RWPE2 (cell line): ENCODE data around the gene ANKEF1.

Experiments used
- ATAC-seq: fragments of 200-7000 bp; cut with Tn5 transposase; 3 replicates; pipeline ENCODE4 v1.9.1; 2021; ENCODE audit warnings: low read depth
- DNase-seq: peaks from one replicate; pipeline ENCODE4 v3.0.0-alpha.2; 2020; ENCODE audit warnings: low spot score
- H3K27ac ChIP-seq: fragments of 450-650 bp; 2 replicates; pipeline ENCODE4 v1.5.1; 2017; ENCODE audit warnings: mild to moderate bottlenecking; ENCODE audit not compliant: poor library complexity, severe bottlenecking
- H3K27me3 ChIP-seq: fragments of 250-450 bp; sonication (Bioruptor Pico); 2 replicates; pipeline ENCODE4 v1.5.1; 2021; ENCODE audit warnings: mild to moderate bottlenecking, moderate library complexity; ENCODE audit not compliant: insufficient read depth, poor library complexity, severe bottlenecking
- H3K36me3 ChIP-seq: fragments of 250-450 bp; sonication (Bioruptor Pico); 2 replicates; pipeline ENCODE4 v1.5.1; 2020; ENCODE audit warnings: low read depth, mild to moderate bottlenecking, moderate library complexity
- H3K4me1 ChIP-seq: fragments of 250-450 bp; sonication (Bioruptor Pico); 2 replicates; pipeline ENCODE4 v1.5.1; 2021; ENCODE audit warnings: mild to moderate bottlenecking, moderate library complexity; ENCODE audit not compliant: insufficient read depth, poor library complexity, severe bottlenecking
- H3K4me3 ChIP-seq: fragments of 250-450 bp; sonication (Bioruptor Pico); 2 replicates; pipeline ENCODE4 v1.5.1; 2021; ENCODE audit warnings: mild to moderate bottlenecking, moderate library complexity; ENCODE audit not compliant: severe bottlenecking
- H3K9me3 ChIP-seq: fragments of 250-450 bp; sonication (Bioruptor Pico); 2 replicates; pipeline ENCODE4 v1.5.1; 2021; ENCODE audit warnings: mild to moderate bottlenecking, moderate library complexity; ENCODE audit not compliant: severe bottlenecking
- TF ChIP-seq, protein P1 (sequence below): fragments of 450-650 bp; IDR thresholded peaks from one replicate; pipeline ENCODE4 v1.5.1; 2017; ENCODE audit warnings: mild to moderate bottlenecking, moderate library complexity; ENCODE audit not compliant: poor library complexity, severe bottlenecking

ANKEF1 gene

DNA sequence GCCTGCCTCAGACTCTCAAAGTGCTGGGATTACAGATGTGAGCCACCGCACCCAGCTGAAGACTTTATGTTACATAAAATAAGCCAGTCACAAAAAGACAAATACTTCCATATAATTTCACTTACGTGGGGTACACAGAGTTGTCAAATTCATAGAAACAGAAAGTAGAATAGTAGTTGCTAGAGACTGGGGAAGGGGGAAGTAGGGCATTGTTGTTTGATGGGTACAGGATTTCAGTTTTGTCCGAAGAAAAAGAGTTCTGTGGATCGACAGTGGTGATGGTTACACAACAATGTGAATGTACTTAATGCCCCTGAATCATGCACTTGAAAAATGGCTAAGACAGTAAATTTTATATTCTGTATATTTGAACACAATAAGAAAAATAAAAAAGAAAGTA, 41.6 kb upstream of the ANKEF1 start:
- ATAC-seq: no peak
- H3K27ac ChIP-seq: no peak overlapping the region
- H3K27me3 ChIP-seq: peaks cover 4% of the 10 kb centered on the region
- no peaks in the 10 kb centered on the region for H3K9me3 ChIP-seq
- H3K4me3 ChIP-seq: no peak overlapping the region
- TF ChIP-seq, protein P1, sequence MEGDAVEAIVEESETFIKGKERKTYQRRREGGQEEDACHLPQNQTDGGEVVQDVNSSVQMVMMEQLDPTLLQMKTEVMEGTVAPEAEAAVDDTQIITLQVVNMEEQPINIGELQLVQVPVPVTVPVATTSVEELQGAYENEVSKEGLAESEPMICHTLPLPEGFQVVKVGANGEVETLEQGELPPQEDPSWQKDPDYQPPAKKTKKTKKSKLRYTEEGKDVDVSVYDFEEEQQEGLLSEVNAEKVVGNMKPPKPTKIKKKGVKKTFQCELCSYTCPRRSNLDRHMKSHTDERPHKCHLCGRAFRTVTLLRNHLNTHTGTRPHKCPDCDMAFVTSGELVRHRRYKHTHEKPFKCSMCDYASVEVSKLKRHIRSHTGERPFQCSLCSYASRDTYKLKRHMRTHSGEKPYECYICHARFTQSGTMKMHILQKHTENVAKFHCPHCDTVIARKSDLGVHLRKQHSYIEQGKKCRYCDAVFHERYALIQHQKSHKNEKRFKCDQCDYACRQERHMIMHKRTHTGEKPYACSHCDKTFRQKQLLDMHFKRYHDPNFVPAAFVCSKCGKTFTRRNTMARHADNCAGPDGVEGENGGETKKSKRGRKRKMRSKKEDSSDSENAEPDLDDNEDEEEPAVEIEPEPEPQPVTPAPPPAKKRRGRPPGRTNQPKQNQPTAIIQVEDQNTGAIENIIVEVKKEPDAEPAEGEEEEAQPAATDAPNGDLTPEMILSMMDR: no peak
- DNase-seq: no peak
- H3K4me1 ChIP-seq: peaks cover 10% of the 10 kb centered on the region
- no peaks in the 10 kb centered on the region for H3K36me3 ChIP-seq

DNA sequence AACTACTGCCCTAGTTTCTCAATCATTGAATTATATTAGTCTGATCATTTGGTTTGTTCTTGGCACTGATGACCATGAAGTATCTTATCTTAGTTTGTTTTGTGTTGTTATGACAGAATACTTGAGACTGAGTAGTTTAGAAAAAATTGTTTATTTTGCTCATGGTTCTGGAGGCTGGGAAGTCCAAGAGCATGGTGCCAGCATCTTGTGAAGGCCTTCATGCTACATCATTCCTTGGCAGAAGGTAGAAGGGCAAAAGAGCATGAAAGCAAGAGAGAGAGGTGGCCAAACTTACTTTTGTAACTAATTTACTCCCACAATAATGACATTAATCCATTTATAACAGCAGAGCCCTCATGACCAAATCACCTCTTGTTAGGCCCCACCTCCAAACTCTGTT, 40.1 kb upstream of the ANKEF1 start:
- H3K4me1 ChIP-seq: no peaks in the 10 kb centered on the region
- peaks cover 4% of the 10 kb centered on the region for H3K27me3 ChIP-seq
- TF ChIP-seq, protein P1: no peak
- H3K36me3 ChIP-seq: no peaks in the 10 kb centered on the region
- no peaks in the 10 kb centered on the region for H3K9me3 ChIP-seq
- H3K4me3 ChIP-seq: no peak overlapping the region
- H3K27ac ChIP-seq: no peak overlapping the region
- DNase-seq (no peak), ATAC-seq (no peak)

DNA sequence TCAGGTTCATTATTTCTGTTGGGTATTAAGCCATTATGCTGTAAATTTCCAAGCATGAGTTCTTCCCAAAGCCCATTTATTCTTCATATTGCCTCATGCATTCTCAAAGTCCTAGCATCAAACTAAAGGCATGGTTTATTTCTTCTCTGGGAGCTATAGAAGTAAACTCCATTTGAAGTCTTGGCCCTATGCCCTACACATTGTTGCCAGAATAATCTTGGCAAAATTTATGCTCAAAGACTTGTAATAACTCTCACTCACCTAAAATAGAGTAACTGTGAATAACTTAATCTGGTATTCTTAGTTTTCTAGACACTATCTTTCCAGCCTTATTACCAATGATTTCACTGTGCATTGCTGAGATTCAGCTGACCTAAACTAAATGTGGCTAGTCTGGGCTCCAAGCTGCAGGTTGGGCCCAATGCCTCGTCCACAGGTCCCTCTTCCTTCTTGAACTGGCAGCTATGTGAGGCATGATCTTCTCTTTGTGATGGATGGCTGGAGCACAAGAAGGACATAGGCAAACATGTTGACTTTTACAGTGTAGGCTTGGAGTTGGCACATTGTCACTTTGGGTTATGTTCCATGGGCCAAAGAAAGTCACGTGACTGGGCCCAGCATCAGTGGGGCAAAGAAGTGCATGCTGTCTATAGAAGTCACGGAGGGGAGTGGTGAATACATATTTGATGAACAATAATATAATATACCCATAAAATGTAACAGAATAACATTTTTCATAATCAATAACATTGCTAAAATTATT, 39.1 kb upstream of the ANKEF1 start:
- DNase-seq (no peak), ATAC-seq (no peak)
- TF ChIP-seq, protein P1: no peak
- no peak overlapping the region for H3K4me3 ChIP-seq
- H3K27me3 ChIP-seq: peaks cover 4% of the 10 kb centered on the region
- no peak overlapping the region for H3K27ac ChIP-seq
- H3K9me3 ChIP-seq: no peaks in the 10 kb centered on the region
- no peaks in the 10 kb centered on the region for H3K36me3 ChIP-seq
- H3K4me1 ChIP-seq: no peaks in the 10 kb centered on the region

DNA sequence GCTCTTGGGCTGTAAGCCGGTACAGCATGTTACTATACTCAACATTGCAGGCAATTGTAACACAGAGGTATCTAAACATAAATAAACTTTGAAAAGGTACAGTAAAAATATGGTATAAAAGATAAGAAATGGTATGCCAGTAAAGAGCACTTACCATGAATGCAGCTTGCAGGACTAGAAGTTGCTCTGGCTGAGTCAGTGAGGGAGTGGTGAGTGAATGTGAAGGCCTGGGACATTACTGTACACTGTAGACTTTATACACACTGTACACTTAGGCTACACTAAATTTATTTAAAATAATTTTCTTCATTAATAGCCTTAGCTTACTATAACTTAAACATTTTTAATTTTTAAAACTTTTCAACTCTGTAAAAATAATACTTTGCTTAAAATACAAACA, 37.8 kb upstream of the ANKEF1 start:
- Histone ChIP-seq H3K36me3 (no peaks in the 10 kb centered on the region), H3K4me3 (no peak overlapping the region), H3K27ac (no peak overlapping the region), H3K4me1 (no peaks in the 10 kb centered on the region), H3K27me3 (peaks cover 4% of the 10 kb centered on the region), H3K9me3 (no peaks in the 10 kb centered on the region)
- ATAC-seq (0 out of 3 replicates have a peak, but pooled peaks have one; percentile 46), DNase-seq (no peak)
- TF ChIP-seq, protein P1: no peak

DNA sequence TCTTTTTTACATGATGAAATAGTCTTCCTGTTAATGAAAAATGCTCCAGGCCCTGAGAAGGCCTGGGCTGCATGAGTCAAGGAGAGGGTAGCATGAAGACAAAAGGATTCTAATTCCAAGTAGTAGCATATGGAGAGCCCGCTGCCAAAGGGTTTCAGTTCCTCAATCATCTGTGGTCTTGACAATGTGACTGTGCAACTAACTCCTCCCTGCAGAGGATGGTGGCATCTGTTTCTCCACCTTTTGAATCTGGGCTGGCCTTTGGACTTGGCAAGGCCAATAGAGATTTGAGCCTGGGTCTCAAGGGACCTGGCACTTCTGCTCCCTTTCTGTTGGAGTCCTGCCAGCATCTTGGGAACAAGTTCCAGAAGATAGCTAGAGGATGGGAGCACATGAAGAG, 35.1 kb upstream of the ANKEF1 start:
- DNase-seq: no peak
- no peak for ATAC-seq

More for the DNA sequence above, 35.1 kb upstream of the ANKEF1 start:
- H3K4me1 ChIP-seq: no peaks in the 10 kb centered on the region
- no peaks in the 10 kb centered on the region for H3K9me3 ChIP-seq
- no peak overlapping the region for H3K4me3 ChIP-seq
- no peaks in the 10 kb centered on the region for H3K36me3 ChIP-seq
- no peak overlapping the region for H3K27ac ChIP-seq
- TF ChIP-seq, protein P1: no peak
- H3K27me3 ChIP-seq: no peaks in the 10 kb centered on the region
